HG02623 (cell line): ENCODE data around the gene LDHD.
A peak's percentile ranks its signal among the peaks of the same experiment; 100 is the strongest.

Experiments used
- ATAC-seq: cut with Tn5 transposase; IDR thresholded peaks from one replicate; pipeline ENCODE4 v1.9.1; 2021; ENCODE audit warnings: moderate library complexity; ENCODE audit not compliant: unreplicated experiment

LDHD gene

GRCh38 chr16:75114946-75115825, 1.4 kb downstream of the LDHD start:
- ATAC-seq = no peak

- no peak for ATAC-seq
These were observed 2.2 kb downstream of the LDHD start for GRCh38 chr16:75114179-75114945.

- ATAC-seq = no peak
These were observed 2.9 kb downstream of the LDHD start for GRCh38 chr16:75113541-75114121.

GRCh38 chr16:75112734-75113491, 3.7 kb downstream of the LDHD start:
- no peak for ATAC-seq

GRCh38 chr16:75111961-75112733, 4.4 kb downstream of the LDHD start:
- ATAC-seq = no peak

- peak; percentile 17 for ATAC-seq
These were observed 5.1 kb downstream of the LDHD start for GRCh38 chr16:75111514-75111940.

GRCh38 chr16:75110637-75111513, 5.7 kb downstream of the LDHD start:
- ATAC-seq = peak; percentile 62

GRCh38 chr16:75109732-75110243, 6.8 kb downstream of the LDHD start:
- ATAC-seq = no peak

GRCh38 chr16:75108792-75109731, 7.5 kb downstream of the LDHD start:
- ATAC-seq = no peak

GRCh38 chr16:75107505-75107904, 9.1 kb downstream of the LDHD start:
- ATAC-seq = no peak

- no peak for ATAC-seq
These were observed 10.0 kb downstream of the LDHD start for GRCh38 chr16:75106351-75107274.

- no peak for ATAC-seq
These were observed 11.1 kb downstream of the LDHD start for GRCh38 chr16:75105306-75106061.

- ATAC-seq = no peak
These were observed 11.7 kb downstream of the LDHD start for GRCh38 chr16:75104836-75105235.

- no peak for ATAC-seq
These were observed 12.6 kb downstream of the LDHD start for GRCh38 chr16:75103994-75104393.

- ATAC-seq = no peak
These were observed 14.0 kb downstream of the LDHD start for GRCh38 chr16:75102595-75102994.

- no peak for ATAC-seq
These were observed 14.9 kb downstream of the LDHD start for GRCh38 chr16:75101635-75102034.
